AG09309 (cell line): Measurements from ENCODE around the gene METTL2A.
A peak's percentile ranks its signal among the peaks of the same experiment; 100 is the strongest.
"Not testable (repeated sequence)": the region's sequence is repeated elsewhere in the genome, so short reads cannot be mapped to it uniquely, and the experiment has no call there.

Experiments used
- DNase-seq: peaks from one replicate; pipeline ENCODE4 v3.0.0-alpha.2; 2010; ENCODE audit warnings: low read depth
- H3K4me3 ChIP-seq: 2 replicates; pipeline ENCODE4 v1.5.1; 2011; ENCODE audit warnings: mild to moderate bottlenecking, low read depth, low read length, moderate library complexity; ENCODE audit not compliant: control insufficient read depth
- TF ChIP-seq, protein P1 (sequence below): IDR thresholded peaks from 2 replicates; pipeline ENCODE4 v1.5.1; 2011; ENCODE audit warnings: mild to moderate bottlenecking, low read depth, low read length, inconsistent platforms; ENCODE audit not compliant: insufficient read depth, control insufficient read depth; ENCODE audit errors: missing control alignments

METTL2A gene

DNA sequence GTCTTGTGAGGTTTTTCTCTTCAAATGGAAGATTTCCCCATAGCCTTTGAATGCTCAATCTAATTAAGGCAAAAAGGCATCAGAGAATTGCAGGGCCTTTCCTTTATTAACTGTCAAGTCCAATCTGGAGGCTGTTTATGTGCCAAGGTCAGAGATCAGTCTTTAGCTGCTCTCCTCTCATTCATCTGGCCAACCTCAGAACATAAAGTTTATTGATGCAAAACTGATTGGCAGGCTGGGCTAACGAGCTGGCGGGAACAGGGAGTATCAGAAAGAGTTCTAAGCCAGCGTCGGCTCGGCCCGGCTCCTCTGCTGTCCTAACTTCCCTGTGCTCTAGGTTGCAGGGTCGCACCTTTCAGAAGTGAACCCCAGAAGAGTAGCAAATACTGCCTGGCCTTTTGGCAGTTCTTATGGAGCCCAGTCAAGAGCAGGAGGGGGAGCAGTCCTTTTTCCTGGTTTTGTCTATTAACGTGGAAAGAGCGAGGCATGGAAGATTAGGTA lies 47.7 kb downstream of the METTL2A start:
- H3K4me3 ChIP-seq, DNase-seq: not testable (repeated sequence)

DNA sequence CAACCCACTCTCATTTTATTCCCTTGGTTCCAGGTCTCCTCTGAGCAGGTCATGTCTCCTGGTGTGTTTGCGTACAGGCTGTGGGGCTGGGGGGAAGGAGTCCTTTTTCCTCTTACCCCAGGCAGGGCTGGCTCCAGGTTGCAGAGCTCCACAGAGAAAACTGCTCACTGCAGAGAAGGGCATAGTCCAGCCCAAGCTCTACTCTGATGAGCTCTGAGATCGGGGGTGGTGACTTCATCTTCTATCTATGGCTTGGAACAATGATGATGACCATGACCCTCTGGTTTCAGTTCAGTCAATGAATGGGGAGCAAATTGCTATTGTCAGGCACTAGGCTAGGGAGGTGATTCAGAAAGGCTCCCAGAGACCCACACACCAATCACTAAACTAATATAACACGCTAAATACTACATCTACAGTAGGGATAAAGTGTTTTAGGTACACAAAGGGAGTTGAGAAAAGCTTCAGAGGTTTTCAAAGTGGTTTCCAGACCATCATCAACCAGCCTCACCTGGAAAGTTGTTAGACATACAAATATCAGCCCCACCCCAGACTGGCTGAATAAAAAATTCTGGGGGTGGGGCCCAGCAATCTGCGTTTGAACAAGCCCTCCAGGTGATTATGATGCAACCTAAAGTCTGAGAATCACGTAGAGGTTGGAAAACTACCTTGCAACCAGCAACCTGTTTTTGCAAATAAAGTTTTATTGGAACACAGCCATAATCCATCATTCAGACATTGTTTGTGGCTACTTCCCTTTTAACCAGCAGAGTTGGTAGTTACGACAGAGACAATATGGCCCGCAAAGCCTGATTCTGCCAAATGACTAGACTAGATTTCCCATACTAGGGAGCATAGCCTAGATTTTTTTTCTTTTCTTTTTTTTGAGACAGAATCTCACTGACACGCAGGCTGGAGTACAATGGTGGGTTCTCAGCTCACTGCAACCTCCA lies 49.6 kb downstream of the METTL2A start:
- DNase-seq, H3K4me3 ChIP-seq: not testable (repeated sequence)

DNA sequence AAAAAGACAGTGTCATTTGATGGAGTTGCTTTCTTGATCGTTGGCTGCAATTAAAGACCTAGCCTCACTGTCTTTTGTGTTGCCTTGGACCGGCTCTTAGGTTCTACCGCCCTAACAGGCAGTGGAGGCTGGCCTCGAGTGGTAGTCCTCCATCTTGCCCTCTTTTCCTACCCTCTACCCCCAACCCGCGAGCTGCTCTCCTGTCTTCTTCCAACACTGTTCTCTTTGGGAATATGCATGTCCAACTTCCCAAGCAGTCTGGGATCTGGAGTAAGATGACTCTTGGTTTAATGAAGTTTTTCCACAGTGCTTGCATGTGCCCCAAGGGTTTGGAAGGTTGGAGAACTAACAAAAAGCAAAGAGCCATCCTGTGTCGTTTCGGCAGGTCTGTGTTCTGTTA lies 53.4 kb downstream of the METTL2A start:
- not testable (repeated sequence) for DNase-seq, H3K4me3 ChIP-seq

DNA sequence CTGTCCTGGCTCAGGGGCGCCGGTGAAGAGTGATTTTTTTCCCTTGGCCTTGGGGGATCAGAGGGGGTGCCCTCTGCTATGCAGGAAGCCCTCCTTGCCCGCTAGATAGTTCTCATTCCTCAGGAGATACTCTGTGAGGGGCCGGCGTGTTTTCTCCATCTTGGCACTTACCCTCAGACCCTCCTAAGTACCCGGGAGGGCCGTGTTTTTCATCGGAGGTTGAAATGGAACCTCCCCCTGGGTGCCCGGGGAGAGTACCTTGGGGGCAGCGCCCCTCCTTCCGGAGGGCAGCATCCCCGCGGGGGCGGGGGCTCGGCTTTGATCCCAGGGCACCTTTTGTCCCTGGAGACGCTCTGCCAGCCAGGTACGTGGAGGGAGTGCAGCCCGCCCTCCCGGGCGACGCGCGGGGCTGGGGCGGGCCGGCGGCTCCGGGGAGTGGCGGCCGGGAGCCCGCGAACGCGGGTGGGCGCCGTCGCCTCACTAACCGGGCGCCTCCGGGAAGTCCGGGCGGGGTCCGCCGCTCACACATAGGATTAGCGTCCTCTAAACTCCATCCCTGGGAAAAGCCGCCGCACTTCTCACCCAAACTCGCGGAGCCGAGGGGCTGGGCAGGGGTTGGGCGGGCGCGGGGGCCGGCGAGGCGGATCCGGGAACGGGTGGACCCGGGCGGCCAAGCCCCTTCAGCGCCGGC lies 54.2 kb downstream of the METTL2A start:
- not testable (repeated sequence) for DNase-seq
- H3K4me3 ChIP-seq, result peak overlapping the region; percentile 67

DNA sequence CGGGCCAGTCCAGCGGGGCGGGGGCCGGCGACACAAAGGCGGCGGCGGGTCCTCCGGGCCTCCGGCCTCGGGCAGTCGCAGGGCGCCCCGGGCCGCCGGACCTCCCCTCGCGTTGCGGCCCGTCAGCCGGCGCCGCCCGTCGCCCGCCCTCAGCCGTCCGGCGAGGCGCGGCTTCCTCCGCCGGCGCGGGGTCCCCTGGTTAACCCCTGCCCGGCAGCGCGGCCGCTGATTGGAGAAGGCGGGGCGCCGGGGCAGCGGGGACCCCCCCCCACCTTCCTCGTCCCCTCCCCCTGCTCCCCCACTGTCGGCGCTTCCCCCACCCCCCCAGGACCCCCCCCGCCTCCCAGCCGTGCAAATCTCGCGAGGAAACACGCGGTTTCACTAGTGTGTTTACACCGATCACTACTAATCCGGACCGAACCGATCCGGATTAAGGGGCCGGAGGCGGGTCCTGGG lies 54.8 kb downstream of the METTL2A start, which contains the start of gene TLK2:
TSS of gene TLK2 (plus strand) at position 402 of the 456 bp plus-strand sequence. CDS start 2,301 bp downstream, outside the sequence.
- H3K4me3 ChIP-seq, result peak within 1 kb of the TSS; percentile 67
- TF ChIP-seq, protein P1, sequence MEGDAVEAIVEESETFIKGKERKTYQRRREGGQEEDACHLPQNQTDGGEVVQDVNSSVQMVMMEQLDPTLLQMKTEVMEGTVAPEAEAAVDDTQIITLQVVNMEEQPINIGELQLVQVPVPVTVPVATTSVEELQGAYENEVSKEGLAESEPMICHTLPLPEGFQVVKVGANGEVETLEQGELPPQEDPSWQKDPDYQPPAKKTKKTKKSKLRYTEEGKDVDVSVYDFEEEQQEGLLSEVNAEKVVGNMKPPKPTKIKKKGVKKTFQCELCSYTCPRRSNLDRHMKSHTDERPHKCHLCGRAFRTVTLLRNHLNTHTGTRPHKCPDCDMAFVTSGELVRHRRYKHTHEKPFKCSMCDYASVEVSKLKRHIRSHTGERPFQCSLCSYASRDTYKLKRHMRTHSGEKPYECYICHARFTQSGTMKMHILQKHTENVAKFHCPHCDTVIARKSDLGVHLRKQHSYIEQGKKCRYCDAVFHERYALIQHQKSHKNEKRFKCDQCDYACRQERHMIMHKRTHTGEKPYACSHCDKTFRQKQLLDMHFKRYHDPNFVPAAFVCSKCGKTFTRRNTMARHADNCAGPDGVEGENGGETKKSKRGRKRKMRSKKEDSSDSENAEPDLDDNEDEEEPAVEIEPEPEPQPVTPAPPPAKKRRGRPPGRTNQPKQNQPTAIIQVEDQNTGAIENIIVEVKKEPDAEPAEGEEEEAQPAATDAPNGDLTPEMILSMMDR, result no peak
- peak; percentile 24 for DNase-seq

DNA sequence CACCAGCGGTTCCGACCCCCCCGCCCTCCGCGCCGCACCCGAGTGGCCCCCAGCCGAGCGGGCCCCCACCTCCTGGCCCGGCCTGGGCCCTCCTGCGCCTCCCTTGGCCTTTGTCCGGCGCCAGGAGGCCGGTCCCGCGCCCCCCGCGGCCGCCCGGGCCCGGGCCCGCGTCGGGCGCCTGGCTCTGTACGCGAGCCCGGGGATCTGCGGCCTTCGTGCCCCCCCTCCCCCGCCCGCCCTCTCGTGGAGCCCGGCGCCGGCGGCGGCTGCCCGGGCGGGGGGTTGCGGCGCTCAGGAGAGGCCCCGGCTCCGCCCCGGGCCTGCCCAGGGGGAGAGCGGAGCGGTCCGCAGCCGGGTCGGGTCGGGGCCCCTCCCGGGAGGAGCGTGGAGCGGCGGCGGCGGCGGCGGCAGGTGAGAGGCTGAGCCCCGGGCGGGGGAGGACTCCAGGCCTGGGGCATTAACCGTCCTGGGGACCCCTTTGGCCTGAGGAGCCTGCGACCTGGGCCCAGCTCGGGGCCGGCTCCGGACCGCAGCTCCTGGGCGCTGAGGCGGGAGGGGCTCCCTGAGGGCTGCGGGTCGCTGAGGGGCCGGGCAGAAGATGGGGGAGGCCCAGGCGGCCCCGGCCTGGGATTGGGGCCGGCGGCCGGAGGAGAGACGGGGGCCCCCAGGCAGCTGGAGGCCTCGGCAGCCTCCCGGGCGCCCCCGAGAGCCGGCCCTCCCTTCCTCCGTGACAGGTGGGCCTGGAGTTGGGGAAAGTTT lies 55.4 kb downstream of the METTL2A start:
- H3K4me3 ChIP-seq, result peak overlapping the region; percentile 67
- DNase-seq, result not testable (repeated sequence)

DNA sequence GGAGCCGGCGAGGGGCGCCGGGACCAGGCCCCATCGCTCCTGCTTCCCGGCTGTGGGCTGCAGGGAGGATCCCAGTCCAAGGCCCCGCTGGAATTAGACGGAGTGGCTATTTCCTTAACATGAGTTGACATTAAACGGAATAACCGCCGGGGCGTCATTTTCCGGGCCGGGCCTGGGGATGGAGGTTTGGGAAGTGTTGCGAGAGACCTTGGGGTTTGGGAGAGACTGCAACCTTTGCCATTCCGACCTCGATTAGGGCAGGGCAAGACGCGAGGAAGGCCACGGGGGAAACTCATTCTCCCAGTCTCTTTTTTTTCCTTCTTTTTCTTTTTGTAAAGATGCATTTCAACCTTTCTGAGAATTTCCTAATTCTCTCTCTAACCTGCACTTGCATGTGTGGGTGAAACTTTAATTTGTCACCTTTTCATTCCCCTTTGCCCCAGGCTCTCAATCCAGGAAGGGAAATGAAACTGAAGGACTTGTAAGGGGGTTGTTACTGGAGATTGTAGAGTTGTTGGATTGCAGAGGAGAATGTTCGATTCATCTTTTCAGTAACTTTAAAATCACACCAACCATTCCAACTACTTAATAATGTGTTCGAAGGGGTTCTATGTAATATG lies 56.1 kb downstream of the METTL2A start:
- not testable (repeated sequence) for DNase-seq
- H3K4me3 ChIP-seq, result peak overlapping the region; percentile 63

DNA sequence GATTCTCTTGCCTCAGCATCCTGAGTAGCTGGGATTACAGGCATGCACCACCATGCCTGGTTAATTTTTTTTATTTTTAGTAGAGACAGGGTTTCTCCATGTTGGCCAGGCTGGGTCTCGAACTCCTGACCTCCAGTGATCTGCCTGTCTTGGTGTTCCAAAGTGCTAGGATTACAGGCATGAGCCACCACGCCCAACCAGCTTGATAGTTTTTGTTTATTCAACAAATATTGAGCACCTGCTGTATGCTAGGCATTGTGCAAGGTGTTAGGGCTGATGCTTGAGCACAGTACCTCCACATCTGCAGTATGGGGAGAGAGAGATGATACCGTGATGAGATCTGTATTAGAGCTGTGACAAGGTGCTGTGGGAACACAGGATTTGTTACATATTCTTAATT lies 58.9 kb downstream of the METTL2A start:
- not testable (repeated sequence) for DNase-seq

DNA sequence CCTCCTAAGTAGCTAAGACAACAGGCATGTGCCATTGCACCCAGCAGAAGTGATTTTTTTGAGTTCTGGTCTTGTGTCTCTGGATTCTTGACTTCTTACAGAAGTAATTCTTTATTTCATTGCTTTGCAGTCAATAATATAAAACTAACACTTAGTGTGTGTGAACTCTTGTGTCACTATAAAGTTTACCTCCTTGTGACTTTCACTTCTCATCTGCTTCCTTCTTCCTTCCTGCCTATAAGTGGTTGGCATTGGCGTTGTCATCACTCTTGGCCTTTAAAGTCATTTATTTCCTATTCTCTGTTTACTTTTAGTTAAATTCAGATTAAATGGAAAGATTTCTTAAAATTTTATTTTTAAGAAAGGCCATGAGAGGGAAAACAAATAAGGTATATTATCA lies 67.3 kb downstream of the METTL2A start:
- DNase-seq, H3K4me3 ChIP-seq: not testable (repeated sequence)

More for the DNA sequence above, 58.9 kb downstream of the METTL2A start:
- H3K4me3 ChIP-seq, result not testable (repeated sequence)

DNA sequence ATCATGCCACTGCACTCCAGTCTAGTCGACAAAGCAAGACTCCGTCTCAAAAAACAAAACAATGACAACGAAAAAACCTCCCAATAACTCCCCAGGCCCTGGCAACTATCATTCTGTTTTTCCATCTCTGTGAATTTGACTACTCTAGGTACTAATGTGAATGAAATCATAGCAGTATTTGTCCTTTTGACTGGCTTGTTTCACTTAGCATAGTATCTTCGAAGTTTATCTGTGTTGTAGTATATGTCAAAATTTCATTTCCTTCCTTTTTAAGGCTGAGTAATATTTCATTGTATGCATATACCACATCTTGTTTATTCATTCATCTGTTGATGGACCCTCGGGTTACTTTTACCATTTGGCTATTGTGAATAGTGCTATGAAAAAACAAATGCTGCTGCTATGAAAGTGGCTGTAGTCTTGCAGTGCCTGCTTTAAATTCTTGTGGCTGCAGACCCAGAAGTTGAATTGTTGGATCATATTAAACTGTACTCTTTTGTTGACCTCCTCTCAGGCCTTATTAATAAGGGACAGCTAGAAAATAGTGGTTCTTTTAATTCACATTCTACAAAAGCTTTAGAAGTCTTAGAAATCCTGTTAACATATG lies 69.5 kb downstream of the METTL2A start:
- DNase-seq, H3K4me3 ChIP-seq: not testable (repeated sequence)

DNA sequence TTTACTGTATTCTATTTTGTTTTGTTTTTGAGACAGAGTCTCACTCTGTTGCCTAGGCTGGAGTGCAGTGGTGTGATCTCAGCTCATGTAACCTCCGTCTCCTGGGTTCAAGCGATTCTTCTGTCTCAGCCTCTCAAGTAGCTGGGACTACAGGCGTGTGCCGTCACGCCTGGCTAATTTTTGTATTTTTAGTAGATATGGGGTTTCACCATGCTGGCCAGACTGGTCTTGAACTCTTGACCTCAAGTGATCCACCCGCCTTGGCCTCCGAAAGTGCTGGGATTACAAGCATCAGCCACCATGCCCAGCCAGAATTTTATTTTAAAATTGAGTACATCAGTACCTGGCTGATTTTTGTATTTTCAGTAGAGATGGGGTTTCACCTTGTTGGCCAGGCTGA lies 70.4 kb downstream of the METTL2A start:
- not testable (repeated sequence) for H3K4me3 ChIP-seq, DNase-seq

DNA sequence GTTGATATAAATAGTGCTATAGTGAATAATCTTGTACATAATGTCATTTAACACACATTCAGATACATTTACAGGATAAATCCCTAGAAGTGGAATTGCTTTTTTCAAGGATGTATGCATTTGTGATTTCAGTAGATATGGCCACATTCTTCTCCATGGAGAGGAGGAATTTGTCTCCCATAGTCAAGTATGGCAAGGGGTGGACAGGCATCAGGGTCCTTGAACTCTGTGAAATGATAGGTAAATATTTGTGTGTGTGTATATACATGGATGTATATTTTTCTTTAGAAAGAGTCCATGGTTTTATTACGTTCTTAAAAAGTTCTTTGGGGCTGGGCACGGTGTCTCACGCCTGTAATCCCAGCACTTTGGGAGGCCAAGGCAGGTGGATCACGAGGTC lies 72.6 kb downstream of the METTL2A start:
- H3K4me3 ChIP-seq, DNase-seq: not testable (repeated sequence)

DNA sequence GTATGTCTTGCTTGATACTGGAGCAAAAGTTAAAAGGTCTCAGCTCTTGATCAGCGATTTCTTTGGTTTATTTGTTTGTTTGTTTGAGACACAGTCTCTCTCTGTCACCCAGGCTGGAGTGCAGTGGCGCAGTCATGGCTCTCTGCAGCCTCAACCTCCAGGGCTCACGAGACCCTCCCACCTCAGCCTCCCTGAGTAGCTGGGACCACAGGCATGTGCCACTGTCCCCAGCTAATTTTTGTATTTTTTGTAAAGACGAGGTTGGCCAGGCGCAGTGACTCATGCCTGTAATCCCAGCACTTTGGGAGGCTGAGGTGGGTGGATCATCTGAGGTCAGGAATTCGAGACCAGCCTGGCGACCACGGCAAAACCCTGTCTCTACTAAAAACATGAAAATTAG lies 75.1 kb downstream of the METTL2A start:
- not testable (repeated sequence) for DNase-seq, H3K4me3 ChIP-seq
